ENCODE measurements around the gene IL17RC. TPM values are rescaled to one million over a fixed set of nuclear protein-coding genes. Genes with fewer than 3 reads are reported as not detected.

The IL17RC gene
- total RNA-seq, 4 donors from 2014 or later: 61.1 to 74.4 (median 67.1) TPM

DNA sequence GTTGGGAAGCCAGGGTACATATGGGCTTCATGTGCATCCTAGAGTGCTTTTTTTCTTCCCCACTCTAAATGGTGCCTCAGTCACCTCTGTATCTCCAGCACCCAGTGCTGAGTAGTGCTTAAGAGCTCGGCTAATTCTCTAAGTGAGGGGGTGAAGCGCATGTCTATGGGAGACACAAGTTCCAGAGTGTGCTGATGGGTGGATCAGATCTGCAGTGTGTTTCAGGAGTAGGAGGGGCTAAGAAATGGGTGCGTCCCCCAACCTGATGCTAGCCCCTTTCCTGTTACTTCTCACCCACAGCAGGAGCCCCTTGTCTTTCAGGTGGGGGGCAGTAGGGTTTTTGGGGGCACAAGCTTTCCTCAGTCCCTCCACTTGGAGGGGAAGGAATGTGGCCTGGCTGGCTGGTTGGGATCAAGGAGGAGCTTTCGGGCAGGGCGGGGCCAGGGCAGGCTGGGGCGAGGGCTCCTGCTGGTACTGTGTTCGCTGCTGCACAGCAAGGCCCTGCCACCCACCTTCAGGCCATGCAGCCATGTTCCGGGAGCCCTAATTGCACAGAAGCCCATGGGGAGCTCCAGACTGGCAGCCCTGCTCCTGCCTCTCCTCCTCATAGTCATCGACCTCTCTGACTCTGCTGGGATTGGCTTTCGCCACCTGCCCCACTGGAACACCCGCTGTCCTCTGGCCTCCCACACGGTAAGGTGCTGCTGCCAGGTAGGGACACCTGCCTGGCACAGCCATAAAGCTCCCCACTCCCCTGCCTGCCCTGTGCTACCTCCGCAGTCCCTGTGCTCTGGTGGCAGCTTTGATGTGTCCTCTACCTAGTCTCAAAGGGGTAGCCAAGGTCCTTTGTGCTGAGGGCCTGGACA lies 14.3 kb upstream of the IL17RC start, which contains the start of gene IL17RE:
IL17RE (plus strand) TSS at position 477 of the 866 bp plus-strand sequence; CDS start at position 562, 85 bp downstream.
- peak within 1 kb of the TSS; percentile 3 to 55 (median 36) for H3K4me3 ChIP-seq
- in situ Hi-C loops (cut with MboI; ENCODE audit: low pct_ligation_motif_present in 1 of 4, low pct_unique_long_range_greater_than_20kb in 1 of 4, low sequenced_read_pairs in 3 of 4): no loop called here
- intact Hi-C loops (cut with DNase I; ENCODE audit: low total_unique reads): no loop called here
- H3K4me1 ChIP-seq: peaks cover 8 to 42% (median 35%) of the 10 kb centered on the region in 4 donors
- peak within 1 kb of the TSS; percentile 79 to 94 (median 86) for H3K27ac ChIP-seq
- TF ChIP-seq EP300 (IDR thresholded peaks at IDR 0.05; ENCODE audit: low read depth): no peak
- TF ChIP-seq POLR2A (IDR thresholded peaks at IDR 0.05): peak; percentile 78
- peak; percentile 62 to 82 (median 82) for TF ChIP-seq POLR2AphosphoS5 (IDR thresholded peaks at IDR 0.05)
- TF ChIP-seq, protein P1, sequence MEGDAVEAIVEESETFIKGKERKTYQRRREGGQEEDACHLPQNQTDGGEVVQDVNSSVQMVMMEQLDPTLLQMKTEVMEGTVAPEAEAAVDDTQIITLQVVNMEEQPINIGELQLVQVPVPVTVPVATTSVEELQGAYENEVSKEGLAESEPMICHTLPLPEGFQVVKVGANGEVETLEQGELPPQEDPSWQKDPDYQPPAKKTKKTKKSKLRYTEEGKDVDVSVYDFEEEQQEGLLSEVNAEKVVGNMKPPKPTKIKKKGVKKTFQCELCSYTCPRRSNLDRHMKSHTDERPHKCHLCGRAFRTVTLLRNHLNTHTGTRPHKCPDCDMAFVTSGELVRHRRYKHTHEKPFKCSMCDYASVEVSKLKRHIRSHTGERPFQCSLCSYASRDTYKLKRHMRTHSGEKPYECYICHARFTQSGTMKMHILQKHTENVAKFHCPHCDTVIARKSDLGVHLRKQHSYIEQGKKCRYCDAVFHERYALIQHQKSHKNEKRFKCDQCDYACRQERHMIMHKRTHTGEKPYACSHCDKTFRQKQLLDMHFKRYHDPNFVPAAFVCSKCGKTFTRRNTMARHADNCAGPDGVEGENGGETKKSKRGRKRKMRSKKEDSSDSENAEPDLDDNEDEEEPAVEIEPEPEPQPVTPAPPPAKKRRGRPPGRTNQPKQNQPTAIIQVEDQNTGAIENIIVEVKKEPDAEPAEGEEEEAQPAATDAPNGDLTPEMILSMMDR (IDR thresholded peaks at IDR 0.05): no peak
- WGBS, 2 donors (ENCODE audit: low coverage in 1 of 2): 35% methylated on average over 8 of the region's 13 CpGs; no CpG with 5 or more reads in 1 of the 2 donors
- no peaks in the 10 kb centered on the region for H3K27me3 ChIP-seq
- DNase-seq: peak; percentile 82
- H3K9me3 ChIP-seq: no peaks in the 10 kb centered on the region
- peaks cover 0 to 6% (median 0%) of the 10 kb centered on the region in 4 donors for H3K36me3 ChIP-seq

DNA sequence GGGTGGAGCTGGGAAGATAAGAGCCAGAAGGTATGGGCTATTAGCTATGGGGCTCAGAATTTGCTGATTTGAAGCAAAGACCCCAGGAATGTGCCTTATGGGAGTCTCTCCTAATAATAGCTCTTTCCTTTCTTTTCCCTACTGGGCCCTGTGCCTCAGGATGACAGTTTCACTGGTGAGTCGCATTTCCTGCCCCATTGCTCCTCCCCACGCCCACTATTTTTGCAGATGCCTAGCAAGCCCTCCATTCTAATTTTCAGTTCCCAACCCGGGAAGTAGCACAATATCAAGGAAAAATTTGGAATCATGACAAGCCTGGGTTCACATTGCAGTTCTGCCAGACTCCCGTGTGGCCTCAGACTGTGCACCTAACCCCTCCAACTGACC lies 13.7 kb upstream of the IL17RC start:
- H3K4me1 ChIP-seq: peaks cover 8 to 36% (median 29%) of the 10 kb centered on the region in 4 donors
- no peaks in the 10 kb centered on the region for H3K27me3 ChIP-seq
- peaks cover 0 to 6% (median 0%) of the 10 kb centered on the region in 4 donors for H3K36me3 ChIP-seq
- WGBS, 2 donors (ENCODE audit: low coverage in 1 of 2): 18% methylated on average over 4 of the region's 4 CpGs; no CpG with 5 or more reads in 1 of the 2 donors
- H3K27ac ChIP-seq: peak overlapping the region; percentile 79 to 94 (median 86)
- intact Hi-C loops (cut with DNase I; ENCODE audit: low total_unique reads): no loop called here
- in situ Hi-C loops (cut with MboI; ENCODE audit: low pct_ligation_motif_present in 1 of 4, low pct_unique_long_range_greater_than_20kb in 1 of 4, low sequenced_read_pairs in 3 of 4): no loop called here
- TF ChIP-seq POLR2A (IDR thresholded peaks at IDR 0.05) (no peak), POLR2AphosphoS5 (IDR thresholded peaks at IDR 0.05) (no peak), EP300 (IDR thresholded peaks at IDR 0.05; ENCODE audit: low read depth) (no peak)
- TF ChIP-seq, protein P1 (IDR thresholded peaks at IDR 0.05): no peak
- no peak for DNase-seq
- H3K9me3 ChIP-seq: no peaks in the 10 kb centered on the region
- H3K4me3 ChIP-seq: peak overlapping the region; percentile 3 to 55 (median 36)

DNA sequence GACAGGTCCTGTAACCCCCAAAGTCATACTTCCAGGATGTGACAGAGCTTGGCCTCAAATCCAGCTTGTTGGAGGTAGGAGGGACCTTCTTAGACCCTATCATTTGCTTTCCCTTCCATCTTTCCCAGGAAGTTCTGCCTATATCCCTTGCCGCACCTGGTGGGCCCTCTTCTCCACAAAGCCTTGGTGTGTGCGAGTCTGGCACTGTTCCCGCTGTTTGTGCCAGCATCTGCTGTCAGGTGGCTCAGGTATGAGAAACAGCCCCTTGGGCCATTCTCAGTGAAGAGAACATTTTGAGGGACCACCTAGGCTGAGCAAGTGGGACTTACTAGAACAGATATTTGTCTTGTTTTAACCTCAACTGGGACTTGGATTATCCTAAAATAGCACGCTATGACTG lies 13.0 kb upstream of the IL17RC start:
- Histone ChIP-seq H3K4me1 (peaks cover 5 to 29% (median 22%) of the 10 kb centered on the region in 4 donors), H3K27ac (peak overlapping the region; percentile 79 to 94 (median 86)), H3K4me3 (peak overlapping the region in 3 of 4 donors; percentile 29 to 55 (median 42)), H3K9me3 (no peaks in the 10 kb centered on the region), H3K27me3 (no peaks in the 10 kb centered on the region), H3K36me3 (peaks cover 0 to 6% (median 0%) of the 10 kb centered on the region in 4 donors)
- no peak for DNase-seq
- intact Hi-C loops (cut with DNase I; ENCODE audit: low total_unique reads) (no loop called here), in situ Hi-C loops (cut with MboI; ENCODE audit: low pct_ligation_motif_present in 1 of 4, low pct_unique_long_range_greater_than_20kb in 1 of 4, low sequenced_read_pairs in 3 of 4) (no loop called here)
- 64 to 100% methylated on average over 1 to 4 of the region's 4 CpGs for WGBS, 2 donors (ENCODE audit: low coverage in 1 of 2)
- TF ChIP-seq POLR2A (IDR thresholded peaks at IDR 0.05): no peak
- no peak for TF ChIP-seq EP300 (IDR thresholded peaks at IDR 0.05; ENCODE audit: low read depth)
- TF ChIP-seq, protein P1 (IDR thresholded peaks at IDR 0.05): no peak
- TF ChIP-seq POLR2AphosphoS5 (IDR thresholded peaks at IDR 0.05): no peak

DNA sequence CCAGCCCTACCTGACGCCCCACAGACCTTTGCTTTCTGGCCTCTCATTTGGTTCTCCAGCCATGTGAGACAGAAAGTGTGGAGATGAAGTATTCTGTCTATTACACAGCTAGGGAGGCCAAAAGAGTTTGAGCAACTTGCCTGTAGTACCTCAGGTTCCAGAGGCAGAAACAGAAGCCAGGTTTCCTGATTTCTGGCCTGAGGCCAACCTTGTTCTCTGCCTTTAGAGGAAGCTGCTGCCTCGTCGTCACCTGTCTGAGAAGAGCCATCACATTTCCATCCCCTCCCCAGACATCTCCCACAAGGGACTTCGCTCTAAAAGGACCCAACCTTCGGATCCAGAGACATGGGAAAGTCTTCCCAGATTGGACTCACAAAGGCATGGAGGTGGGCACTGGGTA lies 10.4 kb upstream of the IL17RC start:
- intact Hi-C loops (cut with DNase I; ENCODE audit: low total_unique reads) (no loop called here), in situ Hi-C loops (cut with MboI; ENCODE audit: low pct_ligation_motif_present in 1 of 4, low pct_unique_long_range_greater_than_20kb in 1 of 4, low sequenced_read_pairs in 3 of 4) (no loop called here)
- H3K4me1 ChIP-seq: peaks cover 5 to 20% (median 12%) of the 10 kb centered on the region in 4 donors
- no peak overlapping the region for H3K4me3 ChIP-seq
- H3K27me3 ChIP-seq: no peaks in the 10 kb centered on the region
- H3K9me3 ChIP-seq: no peaks in the 10 kb centered on the region
- peaks cover 0 to 6% (median 0%) of the 10 kb centered on the region in 4 donors for H3K36me3 ChIP-seq
- H3K27ac ChIP-seq: no peak overlapping the region
- WGBS, 2 donors (ENCODE audit: low coverage in 1 of 2): 78% methylated on average over 5 of the region's 5 CpGs; no CpG with 5 or more reads in 1 of the 2 donors
- no peak for DNase-seq
- TF ChIP-seq POLR2AphosphoS5 (IDR thresholded peaks at IDR 0.05): no peak
- no peak for TF ChIP-seq POLR2A (IDR thresholded peaks at IDR 0.05)
- TF ChIP-seq, protein P1 (IDR thresholded peaks at IDR 0.05): no peak
- no peak for TF ChIP-seq EP300 (IDR thresholded peaks at IDR 0.05; ENCODE audit: low read depth)

All from transverse colon (tissue), 4 donors.